Measurements from ENCODE around the gene LMCD1.
A peak's percentile ranks its signal among the peaks of the same experiment; 100 is the strongest.

The LMCD1 gene

DNA sequence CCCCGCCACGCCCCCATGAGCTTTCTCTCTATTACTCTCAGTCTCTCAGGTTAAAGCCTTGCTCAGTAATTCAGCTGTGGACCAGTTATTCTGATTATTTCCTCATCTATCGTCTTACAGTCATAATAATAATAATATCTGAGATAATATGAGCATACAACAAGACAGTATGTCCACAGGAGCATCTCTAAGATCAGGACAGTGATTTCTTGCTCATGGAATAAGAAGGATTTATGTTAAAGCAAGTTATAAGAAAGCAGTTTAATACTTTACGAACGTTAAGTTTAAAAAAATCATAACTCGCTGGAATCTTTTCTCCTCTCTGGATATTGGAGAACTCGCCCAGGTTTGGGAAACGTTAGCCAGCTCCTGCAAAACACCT is 643 bp upstream of the LMCD1 start:
- DNase-seq: no peak
- in situ Hi-C loops (cut with MboI; ENCODE audit: low pct_unique_long_range_greater_than_20kb, low sequenced_read_pairs): no loop called here

GRCh38 chr3:8503461-8503860 is 1.8 kb downstream of the LMCD1 start:
- in situ Hi-C loops (cut with MboI; ENCODE audit: low pct_unique_long_range_greater_than_20kb, low sequenced_read_pairs): no loop called here
- DNase-seq: no peak

GRCh38 chr3:8503871-8504610 is 2.4 kb downstream of the LMCD1 start:
- no peak for DNase-seq
- in situ Hi-C loops (cut with MboI; ENCODE audit: low pct_unique_long_range_greater_than_20kb, low sequenced_read_pairs): no loop called here

- DNase-seq: no peak
- in situ Hi-C loops (cut with MboI; ENCODE audit: low pct_unique_long_range_greater_than_20kb, low sequenced_read_pairs): no loop called here
Measured at GRCh38 chr3:8504611-8504973, 3.0 kb downstream of the LMCD1 start.

- no peak for DNase-seq
- in situ Hi-C loops (cut with MboI; ENCODE audit: low pct_unique_long_range_greater_than_20kb, low sequenced_read_pairs): no loop called here
Measured at GRCh38 chr3:8505621-8506020, 4.0 kb downstream of the LMCD1 start.

- in situ Hi-C loops (cut with MboI; ENCODE audit: low pct_unique_long_range_greater_than_20kb, low sequenced_read_pairs): no loop called here
- DNase-seq: no peak
Measured at GRCh38 chr3:8506571-8507061, 5.0 kb downstream of the LMCD1 start.

DNA sequence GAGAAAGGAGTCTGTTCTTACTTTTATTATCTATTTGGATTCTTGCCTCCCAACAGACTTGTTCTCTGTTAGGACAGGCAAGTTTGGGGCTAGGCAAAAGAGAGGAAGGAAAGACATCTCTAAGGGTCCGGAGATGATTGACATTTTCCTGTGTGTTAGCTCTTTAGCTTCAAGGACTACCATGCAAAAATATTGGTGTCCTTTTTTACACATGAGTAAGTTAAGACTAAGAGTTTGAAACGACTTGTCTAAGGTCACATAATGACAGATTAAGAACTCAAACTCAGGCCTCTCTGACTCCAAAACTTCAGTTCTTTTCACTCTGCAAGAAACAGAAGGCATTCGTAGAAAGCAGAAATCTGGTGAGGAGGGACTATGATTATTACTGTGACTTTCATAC is 5.9 kb downstream of the LMCD1 start:
- DNase-seq: no peak
- in situ Hi-C loops (cut with MboI; ENCODE audit: low pct_unique_long_range_greater_than_20kb, low sequenced_read_pairs): no loop called here

DNA sequence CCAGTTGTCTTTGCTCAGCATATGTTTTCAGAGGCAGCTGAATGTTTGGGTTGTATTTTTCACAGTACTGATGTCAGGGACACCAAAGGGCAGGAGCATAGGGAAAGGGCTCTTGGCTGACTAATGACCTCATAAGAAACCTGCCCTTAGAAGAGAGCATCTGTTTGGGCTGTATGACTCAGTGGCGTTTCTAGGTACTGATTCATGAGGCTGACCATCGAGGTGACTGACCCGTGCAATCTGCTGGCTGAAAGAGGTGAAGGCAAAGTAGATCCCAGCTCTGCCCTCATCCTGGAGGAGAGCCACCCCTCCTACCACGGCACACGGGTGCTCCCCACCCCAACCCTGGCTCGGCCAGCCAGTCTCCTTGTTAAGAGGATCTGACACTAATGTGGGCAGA is 8.3 kb downstream of the LMCD1 start:
- in situ Hi-C loops (cut with MboI; ENCODE audit: low pct_unique_long_range_greater_than_20kb, low sequenced_read_pairs): no loop called here
- DNase-seq: no peak

GRCh38 chr3:8512234-8512633 is 10.6 kb downstream of the LMCD1 start:
- in situ Hi-C loops (cut with MboI; ENCODE audit: low pct_unique_long_range_greater_than_20kb, low sequenced_read_pairs): no loop called here
- no peak for DNase-seq

DNA sequence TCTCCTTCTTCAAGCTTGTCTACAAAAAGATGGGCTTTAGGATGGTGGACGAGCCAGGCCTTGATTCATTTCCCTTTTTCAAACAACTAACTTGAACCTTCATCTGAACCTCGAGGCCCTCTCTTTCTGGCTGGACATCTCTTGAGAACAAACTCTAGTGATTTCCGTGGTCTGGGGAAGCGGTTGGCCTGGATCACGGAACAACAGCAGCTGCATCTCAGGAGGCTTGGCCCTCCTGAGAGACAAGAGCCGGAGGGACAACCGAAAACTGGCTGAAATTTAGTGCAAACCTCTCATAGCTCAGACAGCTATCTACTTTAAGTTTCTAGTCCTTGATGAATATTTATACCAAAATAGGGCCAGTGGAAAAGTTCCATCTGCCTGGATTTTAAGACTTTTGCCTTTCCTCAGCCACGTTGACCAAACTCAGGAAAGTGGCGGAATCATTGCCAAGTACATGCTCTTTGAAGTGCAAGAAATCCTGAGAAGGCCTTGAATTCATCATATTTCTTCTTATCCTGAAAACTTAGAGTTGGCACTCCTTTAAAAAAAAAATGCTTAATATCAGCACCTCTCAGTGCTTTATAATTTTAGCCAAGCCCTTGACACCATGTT is 14.5 kb downstream of the LMCD1 start:
- in situ Hi-C loops (cut with MboI; ENCODE audit: low pct_unique_long_range_greater_than_20kb, low sequenced_read_pairs): no loop called here
- DNase-seq: no peak

DNA sequence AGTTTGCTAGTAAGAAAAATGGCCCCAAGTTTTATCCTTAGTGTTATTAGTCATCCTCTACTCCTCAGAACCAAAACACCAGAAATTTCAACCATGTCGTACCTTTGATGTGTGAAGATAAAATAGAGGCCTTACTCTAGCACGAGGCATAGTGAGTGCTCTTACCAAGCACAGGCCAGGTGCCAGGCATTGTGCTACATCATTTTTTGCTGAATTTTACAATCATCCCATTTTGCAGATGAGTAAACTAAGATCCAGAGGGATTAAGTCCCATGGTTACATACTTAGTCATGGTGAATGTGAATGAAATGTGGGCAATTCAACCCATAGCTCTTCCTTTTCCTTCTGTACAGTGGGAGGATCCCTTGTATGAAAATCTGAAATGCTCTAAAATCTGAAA is 15.2 kb downstream of the LMCD1 start:
- DNase-seq: no peak
- in situ Hi-C loops (cut with MboI; ENCODE audit: low pct_unique_long_range_greater_than_20kb, low sequenced_read_pairs): no loop called here

GRCh38 chr3:8517487-8517886 is 15.9 kb downstream of the LMCD1 start:
- in situ Hi-C loops (cut with MboI; ENCODE audit: low pct_unique_long_range_greater_than_20kb, low sequenced_read_pairs): no loop called here
- DNase-seq: no peak

DNA sequence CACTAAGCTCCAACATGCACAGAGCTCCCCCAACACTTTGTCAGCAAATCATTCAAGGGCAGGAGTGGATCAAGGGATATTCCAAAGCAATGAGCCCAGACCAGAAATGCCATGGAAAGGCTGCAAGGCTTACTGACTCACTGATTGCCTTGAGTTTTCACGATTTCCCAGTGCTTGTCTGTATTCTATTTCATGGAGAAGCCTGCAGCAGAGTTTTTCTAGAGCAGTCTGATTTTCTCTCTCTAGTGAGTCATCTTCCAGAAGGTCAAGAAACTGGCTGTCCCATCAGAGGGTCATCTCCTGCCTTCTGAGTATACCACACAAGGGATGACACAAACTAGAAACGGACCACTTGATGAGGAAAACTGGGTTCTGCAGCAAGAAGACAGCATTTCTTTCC is 16.5 kb downstream of the LMCD1 start:
- no peak for DNase-seq
- in situ Hi-C loops (cut with MboI; ENCODE audit: low pct_unique_long_range_greater_than_20kb, low sequenced_read_pairs): no loop called here

DNA sequence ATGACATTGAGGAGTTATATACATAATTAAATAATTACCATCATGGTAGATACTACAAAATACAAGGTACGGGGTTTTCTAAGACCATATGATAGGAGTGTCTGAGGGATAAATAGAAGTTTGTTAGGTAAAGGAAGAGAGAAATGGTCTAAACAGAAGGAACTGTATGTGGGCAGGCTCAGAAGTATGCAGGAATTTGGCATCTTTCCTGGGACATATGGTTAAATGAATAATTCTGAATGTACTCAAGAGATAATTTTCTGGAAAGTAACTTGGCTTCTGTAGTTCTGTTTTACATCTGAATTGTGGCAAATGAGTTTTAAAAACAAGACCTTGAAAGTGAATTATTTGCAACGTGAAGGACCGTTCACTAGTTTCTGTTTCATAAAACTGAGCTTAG is 17.5 kb downstream of the LMCD1 start:
- no peak for DNase-seq
- in situ Hi-C loops (cut with MboI; ENCODE audit: low pct_unique_long_range_greater_than_20kb, low sequenced_read_pairs): no loop called here

DNA sequence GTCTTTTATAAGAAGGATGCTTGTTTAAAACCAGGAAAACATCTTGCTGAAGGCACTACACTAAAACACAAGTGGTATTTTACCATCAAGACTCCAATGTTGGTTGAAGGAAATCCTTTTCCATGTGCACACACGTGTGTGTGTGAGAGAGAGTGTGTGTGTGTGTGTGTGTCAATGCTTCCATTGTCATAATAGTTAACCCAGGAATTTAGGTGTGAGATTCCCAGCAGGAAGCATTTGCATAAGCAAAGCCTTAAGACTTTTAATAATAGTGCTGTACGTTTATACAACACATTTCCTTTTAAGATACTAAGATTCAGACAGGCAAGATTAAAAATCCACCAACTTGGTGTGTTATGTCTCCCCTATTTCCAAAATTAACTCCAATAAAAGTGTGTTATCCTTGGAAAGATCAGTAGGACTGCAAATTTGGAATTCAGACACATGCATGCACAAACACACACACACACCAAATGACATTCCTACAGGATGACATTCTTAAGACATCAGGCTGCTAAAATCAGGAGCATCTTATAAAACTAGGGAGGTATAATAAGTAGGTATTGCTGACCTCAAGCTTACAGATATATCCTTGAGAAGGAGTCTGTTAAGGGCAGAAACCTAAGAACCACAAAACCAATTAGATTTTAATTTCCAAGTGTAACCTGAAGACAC is 18.3 kb downstream of the LMCD1 start:
- in situ Hi-C loops (cut with MboI; ENCODE audit: low pct_unique_long_range_greater_than_20kb, low sequenced_read_pairs): no loop called here
- DNase-seq: no peak

GRCh38 chr3:8520816-8521403 is 19.3 kb downstream of the LMCD1 start:
- no peak for DNase-seq
- in situ Hi-C loops (cut with MboI; ENCODE audit: low pct_unique_long_range_greater_than_20kb, low sequenced_read_pairs): no loop called here

DNA sequence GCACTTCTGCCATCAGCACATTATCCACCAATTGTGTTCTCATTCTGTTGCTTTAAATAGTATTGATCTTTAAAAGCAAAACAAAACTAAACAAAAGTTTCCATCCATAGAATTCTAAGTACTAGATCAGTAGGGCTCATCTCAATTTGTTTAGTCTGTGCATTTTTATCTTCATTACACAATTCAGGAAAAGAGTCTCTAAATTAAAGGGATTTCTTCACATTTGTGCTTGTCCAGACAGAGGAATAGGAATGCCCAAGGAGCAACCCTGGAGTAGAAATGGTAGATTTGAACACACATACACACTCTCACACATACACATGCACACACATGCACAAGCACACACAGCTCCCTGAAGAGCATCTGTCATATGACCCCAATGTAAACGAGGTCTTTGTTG is 21.4 kb downstream of the LMCD1 start:
- in situ Hi-C loops (cut with MboI; ENCODE audit: low pct_unique_long_range_greater_than_20kb, low sequenced_read_pairs): no loop called here
- no peak for DNase-seq

DNA sequence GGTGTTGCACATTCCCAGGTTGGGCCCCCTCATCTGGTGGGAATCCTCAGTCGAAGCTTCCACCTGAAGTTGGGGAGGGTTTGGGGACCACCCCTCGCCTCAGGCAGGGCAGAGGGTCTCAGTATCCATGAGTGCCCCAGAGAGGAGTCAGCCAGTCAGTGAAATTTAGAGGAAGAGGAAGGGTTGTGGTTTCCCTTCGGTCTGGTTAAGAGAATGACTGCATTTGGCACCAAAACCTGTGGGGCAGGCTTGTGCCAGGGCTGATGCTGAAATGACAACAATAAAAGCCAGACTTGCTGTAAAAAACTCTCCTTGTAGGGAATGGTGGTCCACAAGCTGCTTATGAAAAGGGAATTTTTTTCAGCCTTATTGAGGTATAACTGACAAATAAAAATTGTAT is 22.6 kb downstream of the LMCD1 start:
- DNase-seq: peak; percentile 3
- in situ Hi-C loops (cut with MboI; ENCODE audit: low pct_unique_long_range_greater_than_20kb, low sequenced_read_pairs): no loop called here

- DNase-seq: no peak
- in situ Hi-C loops (cut with MboI; ENCODE audit: low pct_unique_long_range_greater_than_20kb, low sequenced_read_pairs): no loop called here
Measured at GRCh38 chr3:8524656-8525399, 23.2 kb downstream of the LMCD1 start.

DNA sequence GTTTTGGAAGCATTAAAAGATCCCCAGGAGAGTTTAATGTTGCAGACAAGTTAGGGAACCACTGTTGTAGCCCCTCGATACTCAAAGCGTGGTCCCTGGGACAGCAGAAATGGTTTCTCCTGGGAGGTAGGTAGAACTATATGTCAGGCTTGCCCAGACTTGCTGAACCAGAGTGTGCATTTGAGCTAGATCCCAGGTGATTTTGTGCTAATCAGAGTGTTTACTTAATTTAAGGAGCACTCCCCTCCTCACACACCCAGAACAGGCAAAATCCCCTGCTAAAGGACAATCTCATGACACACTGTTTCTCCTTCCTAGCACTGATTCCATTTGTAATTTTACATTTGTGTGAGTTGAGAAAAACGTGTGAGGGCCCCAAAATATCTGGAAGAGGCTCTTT is 24.3 kb downstream of the LMCD1 start:
- no peak for DNase-seq
- in situ Hi-C loops (cut with MboI; ENCODE audit: low pct_unique_long_range_greater_than_20kb, low sequenced_read_pairs): no loop called here
